ENCODE results near the gene R3HDM1. TPM values are rescaled to one million over a fixed set of nuclear protein-coding genes. Genes with fewer than 3 reads are reported as not detected.

Gene R3HDM1
- total RNA-seq, 2 donors from 2014 or later: 9.3 to 51.5 TPM

DNA sequence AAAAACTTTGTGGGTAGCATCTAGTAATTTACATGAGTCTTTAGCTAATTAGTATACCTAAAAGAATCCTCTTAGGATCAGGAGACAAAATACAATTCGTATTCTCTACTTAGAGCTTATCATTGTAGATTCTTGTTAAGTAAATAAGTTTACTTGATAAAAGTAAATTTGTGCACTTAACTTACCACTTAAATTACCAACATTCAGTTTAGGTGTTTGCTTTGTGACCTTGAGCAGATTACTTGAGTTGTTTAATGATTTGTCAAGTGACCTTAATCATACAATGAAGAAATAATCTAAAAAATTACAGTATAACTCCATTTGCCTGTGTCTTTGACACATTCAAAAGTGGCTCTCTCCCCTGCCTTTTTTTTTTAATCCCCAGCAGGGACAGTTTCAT lies 143.2 kb downstream of the R3HDM1 start:
- no peak for DNase-seq (ENCODE audit: low spot score)
- 57% methylated on average over 1 of the region's 1 CpG for WGBS

DNA sequence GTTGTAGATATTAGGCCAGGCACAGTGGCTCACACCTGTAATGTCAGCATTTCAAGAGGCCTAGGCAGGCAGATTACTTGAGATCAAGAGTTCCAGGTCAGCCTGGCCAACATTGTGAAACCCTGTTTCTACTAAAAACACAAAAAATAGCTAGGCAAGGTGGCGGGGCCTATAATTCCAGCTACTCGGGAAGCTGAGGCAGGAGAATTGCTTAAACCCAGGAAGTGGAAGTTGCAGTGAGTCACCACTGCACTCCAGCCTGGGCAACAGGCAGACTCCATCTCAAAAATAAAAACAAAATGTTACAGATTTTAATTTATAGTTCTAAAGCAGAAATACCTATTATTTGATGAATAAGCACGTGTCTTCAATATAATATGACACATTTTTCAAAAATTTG lies 144.7 kb downstream of the R3HDM1 start:
- Histone ChIP-seq H3K27me3 (replicated peaks; ENCODE audit: insufficient read depth) (no peaks in the 10 kb centered on the region), H3K36me3 (peaks cover 0 to 7% of the 10 kb centered on the region in 2 donors), H3K4me1 (replicated peaks) (no peaks in the 10 kb centered on the region), H3K4me3 (no peak overlapping the region), H3K9me3 (no peaks in the 10 kb centered on the region), H3K27ac (no peak overlapping the region)
- 90% methylated on average over 3 of the region's 3 CpGs for WGBS
- no peak for DNase-seq (ENCODE audit: low spot score)
- TF ChIP-seq POLR2AphosphoS5 (IDR thresholded peaks at IDR 0.05) (no peak), POLR2A (IDR thresholded peaks at IDR 0.05) (no peak)
- TF ChIP-seq, protein P1, sequence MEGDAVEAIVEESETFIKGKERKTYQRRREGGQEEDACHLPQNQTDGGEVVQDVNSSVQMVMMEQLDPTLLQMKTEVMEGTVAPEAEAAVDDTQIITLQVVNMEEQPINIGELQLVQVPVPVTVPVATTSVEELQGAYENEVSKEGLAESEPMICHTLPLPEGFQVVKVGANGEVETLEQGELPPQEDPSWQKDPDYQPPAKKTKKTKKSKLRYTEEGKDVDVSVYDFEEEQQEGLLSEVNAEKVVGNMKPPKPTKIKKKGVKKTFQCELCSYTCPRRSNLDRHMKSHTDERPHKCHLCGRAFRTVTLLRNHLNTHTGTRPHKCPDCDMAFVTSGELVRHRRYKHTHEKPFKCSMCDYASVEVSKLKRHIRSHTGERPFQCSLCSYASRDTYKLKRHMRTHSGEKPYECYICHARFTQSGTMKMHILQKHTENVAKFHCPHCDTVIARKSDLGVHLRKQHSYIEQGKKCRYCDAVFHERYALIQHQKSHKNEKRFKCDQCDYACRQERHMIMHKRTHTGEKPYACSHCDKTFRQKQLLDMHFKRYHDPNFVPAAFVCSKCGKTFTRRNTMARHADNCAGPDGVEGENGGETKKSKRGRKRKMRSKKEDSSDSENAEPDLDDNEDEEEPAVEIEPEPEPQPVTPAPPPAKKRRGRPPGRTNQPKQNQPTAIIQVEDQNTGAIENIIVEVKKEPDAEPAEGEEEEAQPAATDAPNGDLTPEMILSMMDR (IDR thresholded peaks at IDR 0.05): no peak
- intact Hi-C loops (cut with DNase I): no loop called here

More for the DNA sequence above, 143.2 kb downstream of the R3HDM1 start:
- Histone ChIP-seq H3K4me1 (replicated peaks) (no peaks in the 10 kb centered on the region), H3K36me3 (peaks cover 0 to under 1% of the 10 kb centered on the region in 2 donors), H3K27ac (no peak overlapping the region), H3K27me3 (replicated peaks; ENCODE audit: insufficient read depth) (no peaks in the 10 kb centered on the region), H3K9me3 (no peaks in the 10 kb centered on the region), H3K4me3 (no peak overlapping the region)
- TF ChIP-seq POLR2A (IDR thresholded peaks at IDR 0.05): no peak
- no peak for TF ChIP-seq POLR2AphosphoS5 (IDR thresholded peaks at IDR 0.05)
- TF ChIP-seq, protein P1 (IDR thresholded peaks at IDR 0.05): no peak
- intact Hi-C loops (cut with DNase I): no loop called here

DNA sequence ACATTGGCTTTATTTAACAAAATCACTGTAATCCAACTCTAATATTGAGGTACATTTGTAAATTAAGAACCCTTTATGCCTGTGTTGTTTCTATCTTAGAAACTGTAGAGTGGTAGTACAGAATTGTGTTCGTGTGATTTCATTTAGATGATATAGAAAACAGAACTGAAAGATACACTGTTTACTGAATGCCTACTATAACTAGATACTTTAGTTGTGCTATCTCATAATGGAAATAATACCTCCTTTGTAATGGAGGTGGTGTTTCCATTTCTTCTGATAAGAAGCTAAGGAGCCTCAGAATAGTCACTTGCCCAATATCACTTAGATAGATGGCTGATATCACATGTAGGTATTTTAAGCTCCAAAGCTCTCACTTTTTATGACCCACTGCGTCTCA lies 147.8 kb downstream of the R3HDM1 start:
- H3K9me3 ChIP-seq: no peaks in the 10 kb centered on the region
- H3K4me1 ChIP-seq (replicated peaks): no peaks in the 10 kb centered on the region
- WGBS: 89% methylated on average over 2 of the region's 2 CpGs
- no peaks in the 10 kb centered on the region for H3K27me3 ChIP-seq (replicated peaks; ENCODE audit: insufficient read depth)
- intact Hi-C loops (cut with DNase I): no loop called here
- H3K36me3 ChIP-seq: peaks cover 0 to 7% of the 10 kb centered on the region in 2 donors
- no peak for TF ChIP-seq POLR2AphosphoS5 (IDR thresholded peaks at IDR 0.05)
- TF ChIP-seq, protein P1 (IDR thresholded peaks at IDR 0.05): no peak
- TF ChIP-seq POLR2A (IDR thresholded peaks at IDR 0.05): no peak
- no peak overlapping the region for H3K27ac ChIP-seq
- no peak overlapping the region for H3K4me3 ChIP-seq
- DNase-seq (ENCODE audit: low spot score): no peak

DNA sequence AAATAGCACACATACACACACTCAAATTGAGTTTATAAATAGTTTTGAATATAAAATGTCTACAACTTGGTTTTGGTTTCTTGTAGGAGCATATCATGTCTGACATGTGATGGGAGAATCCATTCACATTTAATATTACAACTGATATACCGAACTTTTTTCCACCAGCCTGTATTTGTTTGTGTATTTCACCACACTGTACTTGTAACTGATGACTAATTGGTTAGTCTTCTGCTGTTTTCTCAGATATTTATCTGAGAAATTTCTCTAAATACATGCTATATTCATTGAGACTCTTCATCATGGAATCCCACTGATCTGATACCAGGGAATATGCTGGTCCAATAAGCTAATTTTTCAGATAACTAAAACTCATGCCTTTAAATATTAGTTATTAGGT lies 154.1 kb downstream of the R3HDM1 start:
- intact Hi-C loops (cut with DNase I): no loop called here
- Histone ChIP-seq H3K4me1 (replicated peaks) (no peaks in the 10 kb centered on the region), H3K9me3 (no peaks in the 10 kb centered on the region), H3K27me3 (replicated peaks; ENCODE audit: insufficient read depth) (no peaks in the 10 kb centered on the region), H3K4me3 (no peak overlapping the region), H3K27ac (no peak overlapping the region), H3K36me3 (no peaks in the 10 kb centered on the region)
- WGBS: 57% methylated on average over 1 of the region's 1 CpG
- no peak for TF ChIP-seq POLR2A (IDR thresholded peaks at IDR 0.05)
- TF ChIP-seq POLR2AphosphoS5 (IDR thresholded peaks at IDR 0.05): no peak
- TF ChIP-seq, protein P1 (IDR thresholded peaks at IDR 0.05): no peak
- no peak for DNase-seq (ENCODE audit: low spot score)

DNA sequence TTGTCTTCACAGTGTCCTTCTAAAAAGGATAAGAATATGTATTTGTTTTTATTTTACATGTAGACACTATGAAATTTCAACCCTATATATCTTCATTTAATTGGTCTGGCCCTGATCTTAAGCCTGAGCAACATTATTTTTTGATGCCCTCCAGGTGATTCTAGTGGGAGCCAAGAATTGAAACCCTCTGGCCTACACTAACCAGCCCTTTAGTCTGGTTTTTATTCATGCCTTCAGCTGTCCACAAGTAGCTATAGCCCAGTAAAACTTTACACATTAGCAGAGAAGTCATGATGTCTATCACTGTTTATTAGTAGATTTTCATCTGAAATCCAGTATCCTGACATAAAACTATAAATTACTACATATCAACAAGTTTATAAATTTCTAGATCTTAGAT lies 157.7 kb downstream of the R3HDM1 start:
- intact Hi-C loops (cut with DNase I): no loop called here
- no peaks in the 10 kb centered on the region for H3K36me3 ChIP-seq
- H3K27ac ChIP-seq: no peak overlapping the region
- H3K4me1 ChIP-seq (replicated peaks): no peaks in the 10 kb centered on the region
- no peak overlapping the region for H3K4me3 ChIP-seq
- TF ChIP-seq POLR2AphosphoS5 (IDR thresholded peaks at IDR 0.05) (no peak), POLR2A (IDR thresholded peaks at IDR 0.05) (no peak)
- TF ChIP-seq, protein P1 (IDR thresholded peaks at IDR 0.05): no peak
- DNase-seq (ENCODE audit: low spot score): no peak
- H3K27me3 ChIP-seq (replicated peaks; ENCODE audit: insufficient read depth): no peaks in the 10 kb centered on the region
- H3K9me3 ChIP-seq: no peaks in the 10 kb centered on the region

Measured in prostate gland (tissue), 2 donors.